Large intestine (tissue), 3 donors: ENCODE results near the gene PPP2R1A. TPM values are rescaled to one million over a fixed set of nuclear protein-coding genes. Genes with fewer than 3 reads are reported as not detected.
"Not testable (repeated sequence)": the region's sequence is repeated elsewhere in the genome, so short reads cannot be mapped to it uniquely, and the experiment has no call there.

Experiments used
- DNase-seq, 2 donors: peaks; one replicate each; pipeline versions ENCODE4 v3.0.0 to v3.0.0-alpha.2; 2013
- H3K27ac ChIP-seq: one replicate; pipeline ENCODE4 v1.5.1; 2013; ENCODE audit warnings: low read length
- H3K27me3 ChIP-seq: 2 replicates; pipeline ENCODE4 v1.6.1; 2013; ENCODE audit warnings: low read length; ENCODE audit not compliant: control insufficient read depth, insufficient read depth
- H3K36me3 ChIP-seq: 2 replicates; pipeline ENCODE4 v1.6.1; 2013; ENCODE audit warnings: low read length; ENCODE audit not compliant: control insufficient read depth, insufficient read depth
- H3K4me1 ChIP-seq: one replicate; pipeline ENCODE4 v1.6.1; 2013; ENCODE audit warnings: low read length; ENCODE audit not compliant: control insufficient read depth, insufficient read depth
- H3K4me3 ChIP-seq: one replicate; pipeline ENCODE4 v1.5.1; 2013; ENCODE audit warnings: low read length
- H3K9me3 ChIP-seq: one replicate; pipeline ENCODE4 v1.6.1; 2013; ENCODE audit warnings: mild to moderate bottlenecking, low read depth, low read length, moderate library complexity; ENCODE audit not compliant: control insufficient read depth
- WGBS: methylation state at CpG from one replicate; pipeline ENCODE4 v1.1.5; 2013; ENCODE audit warnings: low lambda C conversion rate; ENCODE audit not compliant: insufficient coverage; 5-methylcytosine and 5-hydroxymethylcytosine counted together
- polyA plus RNA-seq: library from polyadenylated mRNA; unstranded; fragments of 120-200 nt; gene quantifications from one replicate; pipeline ENCODE4 v1.2.1, GENCODE V29; 2013

The PPP2R1A gene
- polyA plus RNA-seq, 1 donor, result 223 TPM

GRCh38 chr19:52237197-52237596 lies 47.3 kb downstream of the PPP2R1A start:
- no peak overlapping the region for H3K27ac ChIP-seq
- H3K4me1 ChIP-seq, result no peaks in the 10 kb centered on the region
- DNase-seq, result no peak
- H3K36me3 ChIP-seq, result no peaks in the 10 kb centered on the region
- H3K9me3 ChIP-seq, result no peaks in the 10 kb centered on the region
- H3K27me3 ChIP-seq, result no peaks in the 10 kb centered on the region
- no peak overlapping the region for H3K4me3 ChIP-seq
- WGBS, result 71% methylated on average over 2 of the region's 2 CpGs

GRCh38 chr19:52237771-52238400 lies 48.0 kb downstream of the PPP2R1A start:
- Histone ChIP-seq H3K36me3 (no peaks in the 10 kb centered on the region), H3K27me3 (no peaks in the 10 kb centered on the region), H3K27ac (no peak overlapping the region), H3K4me3 (no peak overlapping the region), H3K9me3 (no peaks in the 10 kb centered on the region), H3K4me1 (no peaks in the 10 kb centered on the region)
- peak; percentile 27 to 49 for DNase-seq
- 20% methylated on average over 4 of the region's 8 CpGs for WGBS

- no peaks in the 10 kb centered on the region for H3K4me1 ChIP-seq
- DNase-seq, result no peak
- H3K27ac ChIP-seq, result no peak overlapping the region
- H3K27me3 ChIP-seq, result no peaks in the 10 kb centered on the region
- no peak overlapping the region for H3K4me3 ChIP-seq
- H3K9me3 ChIP-seq, result no peaks in the 10 kb centered on the region
- WGBS, result 88% methylated on average over 3 of the region's 12 CpGs
- H3K36me3 ChIP-seq, result no peaks in the 10 kb centered on the region
Measured at GRCh38 chr19:52244021-52244420, 54.2 kb downstream of the PPP2R1A start.

DNA sequence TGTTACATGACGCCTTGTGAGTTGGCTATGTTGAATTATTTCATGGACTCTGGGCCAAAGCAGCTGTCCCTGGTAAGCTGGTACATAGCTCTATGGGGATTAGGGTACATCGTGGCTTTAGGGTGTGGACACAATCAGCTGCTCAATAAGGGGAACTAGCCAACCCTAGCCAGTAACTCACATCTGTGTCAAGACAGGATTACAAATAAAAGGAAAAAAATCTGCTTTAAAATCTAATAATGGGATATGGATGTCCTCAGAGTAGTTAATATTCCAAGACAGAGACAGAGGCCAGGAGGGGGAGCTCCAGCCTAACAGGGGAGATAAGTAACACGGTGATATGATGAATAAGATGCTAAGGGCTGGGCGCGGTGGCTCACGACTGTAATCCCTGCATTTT lies 58.4 kb downstream of the PPP2R1A start:
- WGBS, result no CpG with 5 or more reads among the region's 6 CpGs
- Histone ChIP-seq H3K4me3 (no peak overlapping the region), H3K4me1 (no peaks in the 10 kb centered on the region), H3K9me3 (no peaks in the 10 kb centered on the region), H3K36me3 (no peaks in the 10 kb centered on the region), H3K27ac (no peak overlapping the region), H3K27me3 (no peaks in the 10 kb centered on the region)
- peak; percentile 31 to 33 for DNase-seq

DNA sequence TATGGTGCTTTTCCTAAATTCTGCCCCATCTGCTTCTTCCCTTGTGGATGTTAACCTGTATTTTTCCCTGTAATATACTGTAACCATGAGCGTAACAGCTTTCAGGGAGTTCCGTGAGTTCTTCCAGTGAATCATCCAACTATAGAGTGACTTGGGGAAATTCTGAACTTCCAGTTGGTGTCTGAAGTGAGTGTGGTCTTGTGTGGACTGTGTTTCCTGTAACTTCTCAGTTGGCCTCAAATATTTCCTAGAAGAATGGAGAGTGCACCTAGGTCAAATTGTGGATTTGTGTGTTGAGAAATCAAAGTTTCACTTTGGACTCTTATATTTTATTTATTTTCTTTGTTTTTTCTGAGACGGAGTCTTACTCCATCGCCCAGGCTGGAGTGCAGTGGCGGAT lies 68.6 kb downstream of the PPP2R1A start:
- WGBS, result no CpG with 5 or more reads among the region's 5 CpGs
- no peak for DNase-seq
- no peak overlapping the region for H3K27ac ChIP-seq
- no peaks in the 10 kb centered on the region for H3K36me3 ChIP-seq
- no peak overlapping the region for H3K4me3 ChIP-seq
- no peaks in the 10 kb centered on the region for H3K4me1 ChIP-seq
- H3K9me3 ChIP-seq, result no peaks in the 10 kb centered on the region
- H3K27me3 ChIP-seq, result no peaks in the 10 kb centered on the region

- not testable (repeated sequence) for H3K27ac ChIP-seq, H3K9me3 ChIP-seq, DNase-seq, H3K27me3 ChIP-seq, H3K4me3 ChIP-seq, H3K4me1 ChIP-seq, H3K36me3 ChIP-seq
- WGBS, result no CpG with 5 or more reads among the region's 6 CpGs
Measured at GRCh38 chr19:52265556-52265955, 75.7 kb downstream of the PPP2R1A start.

DNA sequence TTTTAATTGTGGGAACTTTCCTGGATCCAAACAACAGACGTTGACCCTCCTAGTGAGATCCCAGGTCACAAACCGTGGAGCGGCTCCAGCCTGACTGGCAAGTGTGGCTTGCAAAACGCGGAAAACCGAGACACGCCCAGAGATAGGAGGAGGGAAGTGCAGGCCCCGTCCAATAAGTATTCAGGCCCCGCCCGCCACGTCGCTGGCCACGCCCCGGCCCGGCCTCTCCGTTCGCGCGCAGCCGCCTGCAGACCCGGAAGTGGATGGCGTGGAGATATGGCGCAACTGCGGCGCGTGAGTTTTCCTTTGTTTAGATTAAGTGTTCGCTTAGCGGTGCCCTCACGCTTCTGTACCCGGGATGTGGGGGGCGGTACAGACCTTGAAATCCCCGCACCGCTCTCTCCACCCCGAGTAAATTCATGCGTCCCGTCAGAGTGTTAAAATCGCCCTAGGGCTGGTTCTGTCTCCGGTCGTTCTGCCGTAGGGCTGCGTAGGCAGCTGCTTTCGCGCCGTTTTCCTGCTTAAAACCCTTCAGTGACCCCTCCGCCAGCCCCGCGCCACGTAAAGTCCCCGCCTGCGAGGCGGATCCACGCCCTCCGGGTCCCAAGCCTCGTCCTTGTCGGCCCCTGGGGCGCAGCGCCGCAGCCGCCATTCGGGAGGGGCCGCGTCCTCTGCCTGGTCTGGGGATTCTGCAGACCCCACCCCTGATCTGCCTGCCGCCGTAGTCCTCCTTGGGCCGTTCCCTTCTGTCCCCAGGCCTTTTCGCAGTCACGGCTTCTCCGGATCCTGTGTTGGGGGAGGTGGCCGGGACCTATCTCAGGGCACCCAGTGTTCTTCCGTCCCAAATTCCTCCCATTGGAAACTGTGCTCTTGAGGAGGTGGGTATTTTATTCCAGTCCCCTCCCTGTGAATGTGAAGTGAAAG lies 79.7 kb downstream of the PPP2R1A start, which contains the start of gene ZNF766:
TSS of gene ZNF766 (plus strand) at position 250 of the 924 bp plus-strand sequence. CDS start at position 277, 27 bp downstream.
- peaks cover 15% of the 10 kb centered on the region for H3K9me3 ChIP-seq
- peak within 1 kb of the TSS; percentile 100 for H3K4me3 ChIP-seq
- no peaks in the 10 kb centered on the region for H3K27me3 ChIP-seq
- H3K36me3 ChIP-seq, result peaks cover 19% of the 10 kb centered on the region
- no CpG with 5 or more reads among the region's 70 CpGs for WGBS
- DNase-seq, result peak; percentile 95 to 98
- peaks cover 4% of the 10 kb centered on the region for H3K4me1 ChIP-seq
- peak within 1 kb of the TSS; percentile 100 for H3K27ac ChIP-seq

DNA sequence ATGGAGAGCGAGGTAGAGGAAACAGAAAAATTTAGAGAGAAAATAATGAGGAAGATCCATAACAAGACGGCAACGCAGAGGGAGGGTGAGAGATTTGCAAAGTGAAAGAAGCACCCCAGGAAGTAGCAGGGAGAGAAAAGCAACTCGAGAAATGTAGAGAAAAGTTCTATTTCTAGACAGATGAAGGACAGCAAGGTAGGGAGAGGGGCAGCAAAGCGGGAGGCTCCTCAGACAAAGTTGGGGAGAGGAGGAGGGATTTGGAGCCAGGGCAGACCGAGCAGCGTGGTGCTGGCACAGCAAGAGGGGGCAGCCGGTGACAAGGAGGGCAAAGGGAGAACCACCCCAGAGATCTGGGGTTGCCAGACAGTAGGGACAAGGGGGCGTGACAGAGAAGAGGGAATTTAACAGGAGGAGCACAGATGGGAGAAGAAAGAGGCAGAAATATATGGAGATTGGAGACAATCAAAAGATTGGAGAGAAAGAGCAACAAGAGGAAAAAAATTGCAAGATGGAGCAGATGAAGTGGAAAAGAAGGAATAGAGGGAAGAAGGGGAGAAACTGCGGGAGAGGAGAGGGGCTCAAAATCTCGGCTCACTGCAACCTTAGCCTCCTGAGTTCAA lies 80.5 kb downstream of the PPP2R1A start:
- Histone ChIP-seq H3K9me3 (peaks cover 15% of the 10 kb centered on the region), H3K27me3 (no peaks in the 10 kb centered on the region), H3K36me3 (peaks cover 22% of the 10 kb centered on the region), H3K27ac (peak overlapping the region; percentile 100), H3K4me3 (peak overlapping the region; percentile 100), H3K4me1 (peaks cover 4% of the 10 kb centered on the region)
- DNase-seq, result peak; percentile 5 to 71
- 0% methylated on average over 3 of the region's 11 CpGs for WGBS

DNA sequence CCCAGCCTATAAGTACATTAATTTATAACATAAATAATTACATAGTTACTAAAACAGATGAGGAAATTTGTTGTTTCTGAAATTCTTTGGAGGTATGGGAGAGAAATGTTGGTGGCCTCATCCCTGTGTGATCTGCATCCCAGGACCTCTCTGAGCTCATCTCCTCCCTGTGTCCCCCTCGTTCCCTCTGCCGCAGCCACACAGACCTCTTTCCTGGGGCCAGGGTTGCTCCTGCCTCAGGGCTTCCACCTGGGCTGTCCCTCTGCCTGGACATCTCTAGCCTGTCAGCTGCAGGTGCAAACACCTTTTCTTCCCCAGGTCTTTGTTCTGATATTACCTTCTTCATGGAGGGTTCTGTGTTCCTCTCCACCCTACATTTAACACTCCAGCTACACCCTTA lies 83.4 kb downstream of the PPP2R1A start:
- peaks cover 29% of the 10 kb centered on the region for H3K36me3 ChIP-seq
- no peaks in the 10 kb centered on the region for H3K27me3 ChIP-seq
- H3K4me1 ChIP-seq, result peaks cover 4% of the 10 kb centered on the region
- no peak overlapping the region for H3K4me3 ChIP-seq
- no peak for DNase-seq
- WGBS, result no CpG with 5 or more reads among the region's 2 CpGs
- peaks cover 30% of the 10 kb centered on the region for H3K9me3 ChIP-seq
- H3K27ac ChIP-seq, result no peak overlapping the region

DNA sequence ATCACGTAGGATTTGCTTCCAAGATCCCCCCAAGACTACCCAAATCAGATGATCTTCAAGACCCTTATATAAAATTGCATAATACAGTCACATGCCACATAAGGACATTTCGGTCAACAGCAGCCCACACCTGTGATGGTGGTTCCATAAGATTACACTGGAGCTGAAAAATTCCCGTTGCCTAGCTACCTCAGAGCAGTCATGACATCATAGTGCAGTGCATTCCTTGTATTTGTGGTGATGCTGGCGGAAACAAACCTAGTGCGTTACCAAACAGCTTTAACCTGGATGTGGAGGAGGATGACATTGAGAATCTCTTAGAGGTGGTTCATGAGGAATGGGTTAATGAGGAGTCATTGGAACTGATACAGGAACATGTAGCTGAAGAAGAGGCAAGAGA lies 84.3 kb downstream of the PPP2R1A start:
- Histone ChIP-seq H3K4me3 (no peak overlapping the region), H3K4me1 (peaks cover 4% of the 10 kb centered on the region), H3K27me3 (no peaks in the 10 kb centered on the region), H3K9me3 (peaks cover 35% of the 10 kb centered on the region), H3K27ac (no peak overlapping the region), H3K36me3 (peaks cover 29% of the 10 kb centered on the region)
- no peak for DNase-seq
- no CpG with 5 or more reads among the region's 5 CpGs for WGBS
